Ammon's horn (tissue), 1 donor: ENCODE measurements around the gene GEMIN5.
"Not testable (repeated sequence)": the region's sequence is repeated elsewhere in the genome, so short reads cannot be mapped to it uniquely, and the experiment has no call there.

ENCODE experiments used
- DNase-seq: peaks from one replicate; pipeline ENCODE4 v3.0.0-alpha.2; 2016; ENCODE audit warnings: low spot score

Gene GEMIN5

GRCh38 chr5:154937718-154938466 is at the start of gene GEMIN5:
Gene GEMIN5, minus strand, starts transcription at chr5:154938211. Its CDS starts 78 bp downstream, at chr5:154938133.
- DNase-seq = peak; percentile 92

- DNase-seq = no peak
These were observed 48.1 kb upstream of the GEMIN5 start for GRCh38 chr5:154986151-154986550.

GRCh38 chr5:154984946-154985516 is 47.0 kb upstream of the GEMIN5 start:
- no peak for DNase-seq

- not testable (repeated sequence) for DNase-seq
These were observed 40.3 kb upstream of the GEMIN5 start for GRCh38 chr5:154978294-154978693.

GRCh38 chr5:154977409-154977808 is 39.4 kb upstream of the GEMIN5 start:
- no peak for DNase-seq

GRCh38 chr5:154976082-154976481 is 38.1 kb upstream of the GEMIN5 start:
- not testable (repeated sequence) for DNase-seq

- peak; percentile 68 for DNase-seq
These were observed 34.6 kb upstream of the GEMIN5 start for GRCh38 chr5:154972476-154973080.

GRCh38 chr5:154971501-154971900 is 33.5 kb upstream of the GEMIN5 start:
- DNase-seq = no peak

GRCh38 chr5:154970759-154971158 is 32.7 kb upstream of the GEMIN5 start:
- DNase-seq = no peak

GRCh38 chr5:154968953-154969352 is 30.9 kb upstream of the GEMIN5 start:
- DNase-seq = no peak

GRCh38 chr5:154967421-154968024 is 29.5 kb upstream of the GEMIN5 start:
- peak; percentile 28 for DNase-seq

- no peak for DNase-seq
These were observed 28.9 kb upstream of the GEMIN5 start for GRCh38 chr5:154966874-154967273.

GRCh38 chr5:154966081-154966841 is 28.2 kb upstream of the GEMIN5 start:
- DNase-seq = no peak

GRCh38 chr5:154962494-154962893 is 24.5 kb upstream of the GEMIN5 start:
- DNase-seq = no peak

- DNase-seq = no peak
These were observed 18.7 kb upstream of the GEMIN5 start for GRCh38 chr5:154956712-154957111.

GRCh38 chr5:154949781-154950180 is 11.8 kb upstream of the GEMIN5 start:
- no peak for DNase-seq

- no peak for DNase-seq
These were observed 10.3 kb upstream of the GEMIN5 start for GRCh38 chr5:154948313-154948712.

- DNase-seq = peak; percentile 81
These were observed 9.8 kb upstream of the GEMIN5 start for GRCh38 chr5:154947778-154948177.

GRCh38 chr5:154945695-154946301 is 7.8 kb upstream of the GEMIN5 start:
- DNase-seq = peak; percentile 27

- DNase-seq = no peak
These were observed 6.7 kb upstream of the GEMIN5 start for GRCh38 chr5:154944716-154945115.

- DNase-seq = no peak
These were observed 5.5 kb upstream of the GEMIN5 start for GRCh38 chr5:154943527-154943926.
